Measurements from ENCODE around the gene RMI2. TPM values are rescaled to one million over a fixed set of nuclear protein-coding genes. Genes with fewer than 3 reads are reported as not detected.

RMI2 gene
- total and polyA plus RNA-seq, 9 of the 15 experiments (the other 6 are each of a cell fraction or from before 2014, with no cell fraction given): 8.0 to 43.4 (median 32.5) TPM

DNA sequence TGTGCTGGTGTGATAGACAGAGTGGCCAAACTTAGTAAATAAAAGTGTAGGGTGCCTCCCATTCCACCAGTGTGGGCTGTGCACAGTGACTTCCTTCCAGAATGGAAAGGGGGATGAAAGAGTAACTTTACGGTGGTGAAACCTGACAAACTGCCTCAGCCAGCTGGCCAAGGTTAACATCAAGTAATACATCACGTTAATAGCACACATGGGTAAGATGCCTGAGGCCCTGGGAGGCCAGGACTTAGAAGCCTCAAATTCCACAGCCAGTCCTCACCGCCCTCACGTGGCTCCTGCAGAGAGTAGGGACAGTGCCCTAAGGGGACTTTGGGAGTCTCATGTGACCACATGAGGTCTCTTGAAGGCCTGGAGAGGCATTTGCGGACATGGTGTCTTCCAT, 14.1 kb downstream of the RMI2 start:
- Histone ChIP-seq H3K9ac (ENCODE audit: insufficient read depth in 1 of 2, low read depth in 2 of 2, low read length in 2 of 2) (no peak overlapping the region), H3K9me3 (replicated peaks; ENCODE audit: control insufficient read depth, insufficient read depth, low read depth, low read length) (no peaks in the 10 kb centered on the region), H4K20me1 (replicated peaks; ENCODE audit: control insufficient read depth, insufficient read depth, low read length) (no peaks in the 10 kb centered on the region), H3K4me2 (ENCODE audit: insufficient read depth, low read length) (no peak overlapping the region), H3K9me1 (ENCODE audit: control insufficient read depth, insufficient read depth, low read length) (no peaks in the 10 kb centered on the region), H3K27me3 (ENCODE audit: control insufficient read depth in 2 of 2, insufficient read depth in 2 of 2, low read length in 2 of 2) (no peaks in the 10 kb centered on the region), H3K4me1 (replicated peaks in 1 of 2; ENCODE audit: control insufficient read depth in 2 of 2, insufficient read depth in 2 of 2, low read length in 2 of 2) (peaks cover 12 to 49% of the 10 kb centered on the region in 2 experiments; a peak in 4 of 5 replicates), H2AFZ (ENCODE audit: low read depth, low read length) (peak overlapping the region; percentile 34; the same call in 1 of the 2 replicates), H3K27ac (ENCODE audit: extremely low read depth, low read depth, low read length) (no peak overlapping the region), H3K79me2 (ENCODE audit: control insufficient read depth, insufficient read depth, low read length) (no peaks in the 10 kb centered on the region), H3K36me3 (ENCODE audit: control insufficient read depth, insufficient read depth, low read length) (no peaks in the 10 kb centered on the region), H3K4me3 (no peak overlapping the region)
- no peak for DNase-seq (ENCODE audit: extremely low read depth in 1 of 4, low spot score in 3 of 4)
- TF ChIP-seq, protein P1, sequence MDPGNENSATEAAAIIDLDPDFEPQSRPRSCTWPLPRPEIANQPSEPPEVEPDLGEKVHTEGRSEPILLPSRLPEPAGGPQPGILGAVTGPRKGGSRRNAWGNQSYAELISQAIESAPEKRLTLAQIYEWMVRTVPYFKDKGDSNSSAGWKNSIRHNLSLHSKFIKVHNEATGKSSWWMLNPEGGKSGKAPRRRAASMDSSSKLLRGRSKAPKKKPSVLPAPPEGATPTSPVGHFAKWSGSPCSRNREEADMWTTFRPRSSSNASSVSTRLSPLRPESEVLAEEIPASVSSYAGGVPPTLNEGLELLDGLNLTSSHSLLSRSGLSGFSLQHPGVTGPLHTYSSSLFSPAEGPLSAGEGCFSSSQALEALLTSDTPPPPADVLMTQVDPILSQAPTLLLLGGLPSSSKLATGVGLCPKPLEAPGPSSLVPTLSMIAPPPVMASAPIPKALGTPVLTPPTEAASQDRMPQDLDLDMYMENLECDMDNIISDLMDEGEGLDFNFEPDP (CRISPR knock-in tag; IDR thresholded peaks at IDR 0.05): no peak
- 0 out of 2 replicates have a peak, but pooled peaks have one; percentile 20 for TF ChIP-seq L3MBTL2 (IDR thresholded peaks at IDR 0.05)
- BruUV-seq (replicated peaks): no TSS peak
- ATAC-seq: no peak
- 48% methylated on average over 5 of the region's 5 CpGs for WGBS (ENCODE audit: insufficient coverage, low coverage, missing lambda C conversion rate)
- POLR2A ChIA-PET: interaction anchor here (0.6 to 1.4 kb wide), 3 partner anchors 11 to 104 kb away, joined by 4 to 5 read pairs (median 4); partner anchors contain the start of gene SOCS1
- in situ Hi-C loops (cut with MboI): no loop called here
- intact Hi-C loops (cut with micrococcal nuclease): no loop called here
- CTCF ChIA-PET (ENCODE audit: low intra/inter-chr PET ratio): no interaction called here
- FAIRE-seq: no peak

DNA sequence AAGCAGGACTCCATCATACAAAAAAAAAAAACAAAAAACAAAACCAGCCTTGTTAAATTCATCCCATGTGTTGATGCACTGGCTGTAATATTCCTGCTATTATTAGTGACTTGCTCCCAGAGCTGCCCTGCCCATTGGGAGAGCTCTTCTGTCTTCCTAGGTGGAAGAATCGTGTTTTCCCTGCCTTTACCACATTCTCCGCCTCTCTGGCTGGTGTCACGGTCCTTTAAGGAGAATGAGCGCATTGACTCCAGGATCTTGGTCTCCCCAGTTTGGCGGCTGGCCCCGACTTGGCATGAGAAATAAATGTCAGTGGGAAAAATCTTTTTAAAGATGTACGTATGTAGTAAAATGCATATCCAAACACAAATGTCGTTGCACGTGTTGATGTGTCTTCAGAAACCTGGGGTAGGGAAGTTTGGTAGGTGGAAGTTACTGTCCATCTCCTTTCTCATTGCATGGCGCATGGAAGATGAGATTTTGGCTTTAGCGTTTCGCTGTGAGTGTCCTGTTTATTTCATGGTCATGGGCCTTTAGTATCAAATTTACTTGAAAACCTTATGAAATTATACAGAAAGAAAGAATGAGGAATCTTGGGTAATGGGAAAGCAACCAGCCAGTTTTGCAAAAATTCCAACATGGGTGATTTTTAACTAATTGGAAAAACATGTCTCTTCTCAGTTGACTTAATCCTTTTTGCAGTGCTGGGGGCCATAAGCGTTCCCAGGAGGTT, 15.5 kb downstream of the RMI2 start:
- H3K79me2 ChIP-seq (ENCODE audit: control insufficient read depth, insufficient read depth, low read length): no peaks in the 10 kb centered on the region
- POLR2A ChIA-PET: interaction anchor here (0.6 kb wide), 1 partner anchor 390 kb away, joined by 3 read pairs; no protein-coding TSS in a partner anchor
- no peaks in the 10 kb centered on the region for H3K9me3 ChIP-seq (replicated peaks; ENCODE audit: control insufficient read depth, insufficient read depth, low read depth, low read length)
- no peaks in the 10 kb centered on the region for H3K36me3 ChIP-seq (ENCODE audit: control insufficient read depth, insufficient read depth, low read length)
- BruUV-seq (replicated peaks): no TSS peak
- H3K4me2 ChIP-seq (ENCODE audit: insufficient read depth, low read length): no peak overlapping the region
- H4K20me1 ChIP-seq (replicated peaks; ENCODE audit: control insufficient read depth, insufficient read depth, low read length): no peaks in the 10 kb centered on the region
- DNase-seq (ENCODE audit: extremely low read depth in 1 of 4, low spot score in 3 of 4): no peak
- WGBS (ENCODE audit: insufficient coverage, low coverage, missing lambda C conversion rate): 55% methylated on average over 13 of the region's 13 CpGs
- in situ Hi-C loops (cut with MboI) (loop anchor here (5.0 kb wide), 1 partner anchor 394 kb away; no protein-coding TSS in a partner anchor), intact Hi-C loops (cut with micrococcal nuclease) (no loop called here)
- peaks cover 7 to 40% of the 10 kb centered on the region in 2 experiments; a peak in 4 of 5 replicates for H3K4me1 ChIP-seq (replicated peaks in 1 of 2; ENCODE audit: control insufficient read depth in 2 of 2, insufficient read depth in 2 of 2, low read length in 2 of 2)
- ATAC-seq: no peak
- TF ChIP-seq ILF3 (IDR thresholded peaks at IDR 0.05; ENCODE audit: borderline replicate concordance): no peak
- no peak for TF ChIP-seq ZNF431 (CRISPR knock-in tag; IDR thresholded peaks at IDR 0.05)
- TF ChIP-seq, protein P2, sequence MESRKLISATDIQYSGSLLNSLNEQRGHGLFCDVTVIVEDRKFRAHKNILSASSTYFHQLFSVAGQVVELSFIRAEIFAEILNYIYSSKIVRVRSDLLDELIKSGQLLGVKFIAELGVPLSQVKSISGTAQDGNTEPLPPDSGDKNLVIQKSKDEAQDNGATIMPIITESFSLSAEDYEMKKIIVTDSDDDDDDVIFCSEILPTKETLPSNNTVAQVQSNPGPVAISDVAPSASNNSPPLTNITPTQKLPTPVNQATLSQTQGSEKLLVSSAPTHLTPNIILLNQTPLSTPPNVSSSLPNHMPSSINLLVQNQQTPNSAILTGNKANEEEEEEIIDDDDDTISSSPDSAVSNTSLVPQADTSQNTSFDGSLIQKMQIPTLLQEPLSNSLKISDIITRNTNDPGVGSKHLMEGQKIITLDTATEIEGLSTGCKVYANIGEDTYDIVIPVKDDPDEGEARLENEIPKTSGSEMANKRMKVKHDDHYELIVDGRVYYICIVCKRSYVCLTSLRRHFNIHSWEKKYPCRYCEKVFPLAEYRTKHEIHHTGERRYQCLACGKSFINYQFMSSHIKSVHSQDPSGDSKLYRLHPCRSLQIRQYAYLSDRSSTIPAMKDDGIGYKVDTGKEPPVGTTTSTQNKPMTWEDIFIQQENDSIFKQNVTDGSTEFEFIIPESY (CRISPR knock-in tag; IDR thresholded peaks at IDR 0.05): peak; percentile 25; the same call in 1 of the 2 replicates
- H3K4me3 ChIP-seq: no peak overlapping the region
- CTCF ChIA-PET (ENCODE audit: low intra/inter-chr PET ratio): no interaction called here
- no peak overlapping the region for H3K27ac ChIP-seq (ENCODE audit: extremely low read depth, low read depth, low read length)
- H2AFZ ChIP-seq (ENCODE audit: low read depth, low read length): peak overlapping the region; percentile 71
- FAIRE-seq: no peak
- no peaks in the 10 kb centered on the region for H3K27me3 ChIP-seq (ENCODE audit: control insufficient read depth in 2 of 2, insufficient read depth in 2 of 2, low read length in 2 of 2)
- H3K9me1 ChIP-seq (ENCODE audit: control insufficient read depth, insufficient read depth, low read length): no peaks in the 10 kb centered on the region
- no peak overlapping the region for H3K9ac ChIP-seq (ENCODE audit: insufficient read depth in 1 of 2, low read depth in 2 of 2, low read length in 2 of 2)
